SK-N-MC (cell line): Measurements from ENCODE around the gene DZANK1.

Experiments used
- EZH2 ChIP-seq: fragments of 200-600 bp; sonication (generic); IDR thresholded peaks from one replicate; pipeline ENCODE4 v1.6.1; 2017; ENCODE audit warnings: antibody characterized with exemption
- FOXP2 ChIP-seq: optimal IDR thresholded peaks from 2 replicates; pipeline ENCODE3; 2011; ENCODE audit warnings: mild to moderate bottlenecking, moderate library complexity; ENCODE audit not compliant: insufficient read depth; ENCODE audit errors: extremely low read length, control extremely low read depth
- POLR2AphosphoS5 ChIP-seq: IDR thresholded peaks from 2 replicates; pipeline ENCODE4 v1.6.1; 2012; ENCODE audit warnings: mild to moderate bottlenecking, low read depth, low read length, borderline replicate concordance

DNA sequence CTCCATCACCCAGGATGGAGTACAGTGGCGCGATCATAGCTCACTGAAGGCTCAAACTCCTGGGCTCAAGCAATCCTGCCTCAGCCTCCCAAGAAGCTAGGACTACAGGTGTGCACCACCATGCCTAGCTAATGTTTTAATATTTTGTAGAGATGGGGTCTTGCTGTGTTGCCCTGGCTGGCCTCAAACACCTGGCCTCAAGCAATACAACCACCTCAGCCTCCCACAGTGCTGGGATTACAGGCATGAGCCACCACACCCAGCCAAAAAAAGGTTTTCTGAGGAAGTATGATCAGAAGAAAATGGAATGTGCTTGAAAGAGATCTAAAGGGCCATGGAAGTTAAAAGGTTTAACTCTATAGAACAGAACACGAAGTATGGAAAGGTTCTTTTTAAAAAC lies 21.5 kb upstream of the DZANK1 start:
- TF ChIP-seq POLR2AphosphoS5 (no peak), EZH2 (no peak), FOXP2 (no peak)
